Measurements from ENCODE around the gene PRDM15. TPM values are rescaled to one million over a fixed set of nuclear protein-coding genes. Genes with fewer than 3 reads are reported as not detected.

The PRDM15 gene
- total and polyA plus RNA-seq, 10 donors = 4.4 to 18.0 (median 10.8) TPM

DNA sequence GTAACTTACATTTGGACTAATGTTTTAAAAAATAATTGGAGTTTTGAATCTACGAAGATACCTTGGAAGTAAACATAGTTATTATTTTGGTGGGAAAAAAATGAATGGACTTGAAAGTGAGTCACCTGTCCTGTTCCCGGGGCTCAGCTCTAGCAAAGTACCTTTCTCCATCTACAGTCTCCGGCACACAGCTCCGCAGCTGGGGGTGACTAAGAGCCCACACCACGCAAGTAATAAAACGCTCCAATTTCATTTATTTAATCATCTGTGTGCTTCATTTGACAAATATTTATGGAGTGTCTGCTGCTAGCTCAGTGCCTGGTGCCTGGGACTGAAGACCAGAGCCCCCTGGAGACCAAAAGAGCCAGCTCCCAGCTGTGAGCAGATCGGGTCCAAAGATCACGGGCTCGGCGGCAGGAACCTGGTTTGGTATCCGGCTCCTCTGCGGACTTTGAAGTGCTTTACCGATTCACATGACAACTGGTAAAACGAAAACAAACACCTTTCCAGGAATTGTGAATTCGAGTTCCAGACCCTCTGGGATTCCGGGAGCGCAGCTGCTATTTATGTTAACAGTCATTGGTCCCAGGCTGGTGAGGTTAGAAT, 110.6 kb downstream of the PRDM15 start:
- intact Hi-C loops (cut with DNase I; ENCODE audit: low total_unique reads) = no loop called here
- no peak for DNase-seq
- Histone ChIP-seq H3K9me3 (peaks cover 0 to 3% (median 0%) of the 10 kb centered on the region in 8 donors), H3K4me3 (peak overlapping the region in 5 of 8 donors; percentile 5 to 60 (median 18)), H3K36me3 (no peaks in the 10 kb centered on the region), H3K4me1 (peaks cover 17 to 39% (median 32%) of the 10 kb centered on the region in 6 donors), H3K27ac (no peak overlapping the region), H3K27me3 (replicated peaks in 1 of 7) (peaks cover 0 to 100% (median 72%) of the 10 kb centered on the region in 7 donors)
- TF ChIP-seq, protein P1, sequence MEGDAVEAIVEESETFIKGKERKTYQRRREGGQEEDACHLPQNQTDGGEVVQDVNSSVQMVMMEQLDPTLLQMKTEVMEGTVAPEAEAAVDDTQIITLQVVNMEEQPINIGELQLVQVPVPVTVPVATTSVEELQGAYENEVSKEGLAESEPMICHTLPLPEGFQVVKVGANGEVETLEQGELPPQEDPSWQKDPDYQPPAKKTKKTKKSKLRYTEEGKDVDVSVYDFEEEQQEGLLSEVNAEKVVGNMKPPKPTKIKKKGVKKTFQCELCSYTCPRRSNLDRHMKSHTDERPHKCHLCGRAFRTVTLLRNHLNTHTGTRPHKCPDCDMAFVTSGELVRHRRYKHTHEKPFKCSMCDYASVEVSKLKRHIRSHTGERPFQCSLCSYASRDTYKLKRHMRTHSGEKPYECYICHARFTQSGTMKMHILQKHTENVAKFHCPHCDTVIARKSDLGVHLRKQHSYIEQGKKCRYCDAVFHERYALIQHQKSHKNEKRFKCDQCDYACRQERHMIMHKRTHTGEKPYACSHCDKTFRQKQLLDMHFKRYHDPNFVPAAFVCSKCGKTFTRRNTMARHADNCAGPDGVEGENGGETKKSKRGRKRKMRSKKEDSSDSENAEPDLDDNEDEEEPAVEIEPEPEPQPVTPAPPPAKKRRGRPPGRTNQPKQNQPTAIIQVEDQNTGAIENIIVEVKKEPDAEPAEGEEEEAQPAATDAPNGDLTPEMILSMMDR (IDR thresholded peaks at IDR 0.05 in 8 of 11, conservative IDR thresholded peaks at IDR 0.05 in 3 of 11) = peak in 1 of 11 experiments; percentile 11
- no peak for TF ChIP-seq POLR2AphosphoS5 (IDR thresholded peaks at IDR 0.05)
- 1 to 3% (median 2%) methylated on average over 17 of the region's 17 CpGs for WGBS, 5 donors

DNA sequence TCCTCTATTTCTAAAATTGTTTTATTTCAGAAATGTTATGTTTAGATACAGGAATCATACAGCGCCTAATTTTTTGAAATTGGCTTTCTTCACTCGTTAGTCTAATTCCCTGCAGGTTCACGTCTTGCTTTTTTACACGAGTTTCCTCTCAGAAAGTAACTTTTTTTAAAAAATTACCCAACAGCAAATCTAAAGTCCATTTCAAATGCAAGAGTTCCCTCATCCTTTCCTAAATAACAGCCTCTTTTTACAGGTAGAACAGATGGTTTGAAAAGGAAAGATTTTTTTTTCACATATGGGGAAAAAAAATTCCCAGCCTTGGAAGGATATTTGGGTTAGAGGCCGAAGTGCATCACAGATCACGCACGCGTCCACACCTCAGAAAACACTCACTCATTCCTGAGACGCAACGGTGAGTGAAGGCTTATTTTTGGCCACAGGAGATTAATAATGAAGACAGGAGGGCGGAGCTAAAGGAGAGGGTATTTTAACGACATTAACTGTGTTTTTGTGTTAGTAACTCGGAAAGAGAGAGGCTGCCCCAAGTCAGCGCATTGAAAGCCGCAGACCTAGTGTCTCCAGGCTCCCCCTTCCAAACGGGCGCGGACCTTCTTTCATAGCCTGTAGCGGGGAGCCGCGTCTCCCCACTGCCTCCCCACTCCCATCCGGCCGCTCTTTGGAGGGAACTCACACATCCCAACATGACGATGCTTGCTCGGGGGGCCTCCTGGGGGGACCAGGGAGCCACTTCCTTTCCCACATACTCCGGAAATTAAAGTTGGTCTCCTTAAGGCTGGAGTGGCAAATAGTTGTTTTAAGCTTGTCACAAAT, 111.3 kb downstream of the PRDM15 start:
- Histone ChIP-seq H3K4me3 (peak overlapping the region in 3 of 8 donors; percentile 5 to 60 (median 26)), H3K4me1 (peaks cover 17 to 46% (median 32%) of the 10 kb centered on the region in 6 donors), H3K36me3 (no peaks in the 10 kb centered on the region), H3K27ac (no peak overlapping the region), H3K27me3 (replicated peaks in 1 of 7) (peaks cover 0 to 100% (median 78%) of the 10 kb centered on the region in 7 donors), H3K9me3 (peaks cover 0 to 3% (median 0%) of the 10 kb centered on the region in 8 donors)
- DNase-seq = no peak
- 3 to 6% (median 4%) methylated on average over 20 to 26 of the region's 26 CpGs for WGBS, 5 donors
- intact Hi-C loops (cut with DNase I; ENCODE audit: low total_unique reads) = no loop called here
- TF ChIP-seq POLR2A (IDR thresholded peaks at IDR 0.05) = no peak
- TF ChIP-seq, protein P1 (IDR thresholded peaks at IDR 0.05 in 8 of 11, conservative IDR thresholded peaks at IDR 0.05 in 3 of 11) = no peak
- no peak for TF ChIP-seq POLR2AphosphoS5 (IDR thresholded peaks at IDR 0.05)

DNA sequence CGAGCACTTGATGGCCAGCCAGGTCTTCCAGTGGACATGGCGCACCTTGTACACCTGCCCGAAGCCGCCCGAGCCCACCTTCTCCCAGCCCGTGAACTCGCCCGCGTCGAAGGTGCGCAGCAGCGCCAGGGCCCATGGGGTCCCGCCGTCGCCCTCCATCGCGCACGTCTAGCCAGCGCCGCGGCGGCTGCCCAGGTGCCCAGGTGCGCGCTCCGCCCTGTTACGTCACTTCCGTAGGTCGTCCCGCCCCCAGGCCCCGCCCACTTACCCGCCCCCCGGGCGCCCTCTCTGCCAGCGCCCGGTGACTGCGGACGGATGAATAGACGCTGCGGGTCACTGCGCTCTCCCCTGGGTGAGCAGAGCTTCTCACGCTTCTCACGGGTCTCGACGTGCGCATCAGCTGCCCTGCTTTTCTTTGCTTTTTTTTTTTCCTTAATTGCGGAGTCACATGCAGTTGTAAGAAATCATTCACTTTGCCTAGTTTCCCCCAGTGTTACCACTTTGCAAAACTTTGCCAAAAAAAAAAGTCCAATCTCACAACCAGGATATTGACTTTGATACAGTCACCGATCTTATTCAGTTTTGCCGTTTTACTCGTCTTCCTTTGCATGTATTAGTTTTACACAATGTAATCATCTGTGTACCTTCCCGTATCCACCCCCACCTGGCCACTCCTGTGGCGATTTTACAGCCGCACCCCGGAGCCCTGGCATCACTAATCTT, 112.1 kb downstream of the PRDM15 start, which contains the start of gene RIPK4:
RIPK4 (minus strand) TSS at position 170 of the 723 bp plus-strand sequence; CDS start at position 159, 11 bp downstream.
- H3K4me3 ChIP-seq = peak within 1 kb of the TSS in 7 of 8 donors; percentile 9 to 65 (median 22)
- WGBS, 5 donors = 3 to 7% (median 5%) methylated on average over 18 to 53 of the region's 53 CpGs

More for the DNA sequence above, 112.1 kb downstream of the PRDM15 start, which contains the start of gene RIPK4:
- Histone ChIP-seq H3K9me3 (peaks cover 0 to 3% (median 0%) of the 10 kb centered on the region in 8 donors), H3K27me3 (replicated peaks in 1 of 7) (peaks cover 0 to 100% (median 77%) of the 10 kb centered on the region in 7 donors), H3K27ac (no peak within 1 kb of the TSS), H3K36me3 (no peaks in the 10 kb centered on the region), H3K4me1 (peaks cover 17 to 53% (median 37%) of the 10 kb centered on the region in 6 donors)
- DNase-seq = no peak
- TF ChIP-seq POLR2AphosphoS5 (IDR thresholded peaks at IDR 0.05) = peak in 1 of 3 donors; percentile 33
- TF ChIP-seq, protein P1 (IDR thresholded peaks at IDR 0.05 in 8 of 11, conservative IDR thresholded peaks at IDR 0.05 in 3 of 11) = no peak
- intact Hi-C loops (cut with DNase I; ENCODE audit: low total_unique reads) = no loop called here
